GM19463 (cell line): Measurements from ENCODE around the gene SPIRE1.
"Not testable (repeated sequence)": the region's sequence is repeated elsewhere in the genome, so short reads cannot be mapped to it uniquely, and the experiment has no call there.

Experiments
- ATAC-seq: cut with Tn5 transposase; IDR thresholded peaks from one replicate; pipeline ENCODE4 v1.9.1; 2021; ENCODE audit warnings: mild to moderate bottlenecking, moderate library complexity; ENCODE audit not compliant: unreplicated experiment

The SPIRE1 gene

GRCh38 chr18:12647773-12648172 is 10.1 kb downstream of the SPIRE1 start:
- ATAC-seq: no peak

- no peak for ATAC-seq
Observed at GRCh38 chr18:12645751-12646203, 12.1 kb downstream of the SPIRE1 start.

DNA sequence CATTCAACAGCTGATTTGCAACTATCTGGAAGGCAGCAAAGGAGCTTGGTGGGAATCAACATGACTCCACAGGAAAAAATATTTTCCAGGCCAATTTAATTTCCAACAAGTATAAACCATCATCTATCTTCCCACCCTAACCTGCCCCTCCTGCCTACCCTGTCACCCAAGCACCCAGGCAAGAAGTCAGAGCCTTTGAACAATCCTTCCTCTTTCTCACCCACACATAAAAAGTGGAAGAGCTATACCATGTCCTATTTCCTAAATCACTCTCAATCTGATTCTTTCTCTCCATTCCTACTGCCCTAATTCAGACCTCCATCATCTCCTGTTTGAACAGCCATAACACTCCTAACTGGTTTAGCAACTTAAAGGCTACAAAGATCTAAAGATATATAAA is 12.7 kb downstream of the SPIRE1 start:
- no peak for ATAC-seq

GRCh38 chr18:12643756-12644155 is 14.2 kb downstream of the SPIRE1 start:
- ATAC-seq: not testable (repeated sequence)

GRCh38 chr18:12640881-12641200 is 17.1 kb downstream of the SPIRE1 start:
- no peak for ATAC-seq

DNA sequence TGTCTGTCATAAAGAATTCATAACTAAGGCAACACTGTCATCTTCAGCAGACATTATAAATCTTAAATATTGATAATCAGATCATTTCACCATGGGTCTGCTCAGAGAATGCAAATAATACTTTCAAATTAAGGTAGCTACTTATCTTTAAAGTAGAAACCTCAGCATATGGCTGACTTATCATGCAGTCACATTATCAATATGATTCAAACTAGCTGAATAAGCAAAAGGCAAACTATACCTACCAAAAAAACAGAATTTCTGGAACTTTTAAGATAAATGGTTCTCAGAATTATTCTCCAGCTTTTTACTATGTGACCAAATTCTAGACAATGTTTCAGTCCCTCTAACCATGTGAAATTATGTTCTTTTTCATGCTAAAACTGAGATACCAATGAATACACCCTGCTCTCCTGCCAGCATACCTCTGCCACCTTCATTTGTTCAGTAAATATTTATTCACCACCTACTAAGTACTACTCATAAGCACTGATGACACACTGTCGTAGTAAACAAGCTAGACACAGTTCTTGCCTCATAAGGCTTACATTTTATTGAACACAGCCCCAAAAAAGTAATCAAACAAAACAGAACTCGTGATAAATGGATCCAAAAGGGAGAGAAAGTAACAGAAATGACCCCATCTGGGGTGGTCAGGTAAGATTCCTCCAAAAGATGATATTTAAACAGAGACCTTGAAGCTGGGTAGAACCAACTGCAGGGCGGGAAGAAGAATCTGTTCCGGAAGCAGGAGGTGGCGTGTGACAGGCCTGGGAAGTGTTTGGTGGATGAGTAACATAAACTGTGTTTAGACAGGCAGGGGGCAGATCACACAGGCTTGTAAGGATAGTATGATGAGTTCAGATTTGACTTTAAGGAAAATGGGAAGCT is 17.7 kb downstream of the SPIRE1 start:
- no peak for ATAC-seq

DNA sequence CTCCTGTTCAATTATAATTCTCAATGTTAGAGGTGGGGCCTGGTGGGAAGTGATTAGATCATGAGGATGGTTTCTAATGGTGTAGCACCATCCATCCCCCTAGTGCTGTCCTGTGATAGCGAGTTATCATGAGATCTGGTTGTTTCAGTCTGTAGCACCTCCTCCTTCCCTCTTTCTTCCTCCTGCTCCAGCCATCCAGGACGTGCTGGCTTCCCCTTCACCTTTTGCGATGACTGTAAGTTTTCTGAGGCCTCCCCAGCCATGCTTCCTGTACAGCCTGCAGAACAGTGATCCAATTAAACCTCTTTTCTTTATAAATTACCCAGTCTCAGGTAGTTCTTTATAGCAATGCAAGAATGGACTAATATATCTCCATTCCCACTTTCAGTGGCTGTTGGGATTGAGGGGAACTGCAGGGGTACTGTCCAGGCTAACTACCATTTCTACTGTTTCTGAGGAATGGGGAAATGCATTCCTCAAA is 19.2 kb downstream of the SPIRE1 start:
- no peak for ATAC-seq

- no peak for ATAC-seq
Observed at GRCh38 chr18:12637901-12638643, 19.8 kb downstream of the SPIRE1 start.

GRCh38 chr18:12637393-12637792 is 20.5 kb downstream of the SPIRE1 start:
- ATAC-seq: no peak

DNA sequence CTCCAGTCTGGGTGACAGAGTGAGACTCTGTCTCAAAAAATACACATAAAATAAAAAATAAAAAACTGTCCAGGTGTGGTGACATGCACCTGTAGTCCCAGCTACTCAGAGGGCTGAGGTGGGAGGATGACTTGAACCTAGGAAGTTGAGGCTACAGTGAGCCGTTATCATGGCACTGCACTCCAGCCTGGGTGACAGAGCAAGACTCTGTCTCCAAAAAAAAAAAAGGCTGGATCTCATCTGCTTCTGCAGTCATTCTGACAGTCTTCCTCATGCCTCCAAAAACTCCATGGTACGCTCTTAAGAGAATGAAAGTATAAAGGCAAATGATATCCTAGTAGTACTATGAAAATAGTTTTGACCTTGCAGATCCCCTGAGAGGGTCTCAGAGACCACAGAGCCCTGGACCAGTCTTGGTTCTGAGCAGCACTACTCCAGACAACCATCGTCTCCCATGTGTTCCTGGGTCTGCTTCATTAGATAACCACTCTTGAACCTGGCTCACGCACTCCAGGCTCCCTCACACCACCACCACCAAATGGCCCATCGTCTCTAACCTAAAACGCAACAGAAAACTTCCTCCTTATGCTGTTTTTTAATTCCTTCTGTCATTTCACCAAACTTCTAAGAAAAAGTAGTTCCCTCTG is 26.0 kb downstream of the SPIRE1 start:
- ATAC-seq: no peak

- no peak for ATAC-seq
Observed at GRCh38 chr18:12630136-12630535, 27.8 kb downstream of the SPIRE1 start.

GRCh38 chr18:12628706-12629702 is 28.9 kb downstream of the SPIRE1 start:
- no peak for ATAC-seq

DNA sequence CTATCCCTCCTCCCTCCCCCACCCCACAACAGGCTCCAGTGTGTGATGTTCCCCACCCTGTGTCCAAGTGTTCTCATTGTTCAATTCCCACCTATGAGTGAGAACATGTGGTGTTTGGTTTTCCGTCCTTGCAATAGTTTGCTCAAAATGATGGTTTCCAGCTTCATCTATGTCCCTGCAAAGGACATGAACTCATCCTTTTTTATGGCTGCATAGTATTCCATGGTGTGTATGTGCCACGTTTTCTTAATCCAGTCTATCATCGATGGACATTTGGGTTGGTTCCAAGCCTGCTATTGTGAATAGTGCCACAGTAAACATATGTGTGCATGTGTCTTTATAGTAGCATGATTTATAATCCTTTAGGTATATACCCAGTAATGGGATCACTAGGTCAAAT is 30.7 kb downstream of the SPIRE1 start:
- ATAC-seq: not testable (repeated sequence)

- ATAC-seq: no peak
Observed at GRCh38 chr18:12625241-12625640, 32.7 kb downstream of the SPIRE1 start.

DNA sequence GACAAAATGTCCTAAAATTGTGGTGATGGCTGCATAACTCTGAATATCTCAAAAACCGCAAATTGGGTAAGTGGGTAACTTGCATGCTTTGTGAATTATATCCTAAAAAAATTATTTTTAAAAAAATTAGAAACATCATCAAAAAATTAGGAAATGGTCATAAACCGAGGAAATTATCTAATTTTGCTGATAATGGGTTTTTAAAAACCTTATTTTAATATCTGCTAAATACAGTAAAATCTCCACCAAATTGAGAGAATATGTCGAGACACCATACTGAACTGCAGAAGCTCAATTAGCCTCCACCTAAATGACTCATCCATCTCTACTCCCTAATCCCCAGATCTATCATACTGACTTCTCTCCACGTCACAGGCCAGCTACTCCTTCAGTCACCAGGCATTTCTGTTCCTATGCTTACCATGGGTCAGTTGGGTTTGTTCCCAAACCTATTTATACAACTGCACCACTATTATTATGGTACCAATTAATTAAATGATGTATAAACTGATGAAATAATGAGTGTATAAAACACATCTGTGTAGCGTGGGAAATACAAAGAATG is 36.1 kb downstream of the SPIRE1 start:
- no peak for ATAC-seq

DNA sequence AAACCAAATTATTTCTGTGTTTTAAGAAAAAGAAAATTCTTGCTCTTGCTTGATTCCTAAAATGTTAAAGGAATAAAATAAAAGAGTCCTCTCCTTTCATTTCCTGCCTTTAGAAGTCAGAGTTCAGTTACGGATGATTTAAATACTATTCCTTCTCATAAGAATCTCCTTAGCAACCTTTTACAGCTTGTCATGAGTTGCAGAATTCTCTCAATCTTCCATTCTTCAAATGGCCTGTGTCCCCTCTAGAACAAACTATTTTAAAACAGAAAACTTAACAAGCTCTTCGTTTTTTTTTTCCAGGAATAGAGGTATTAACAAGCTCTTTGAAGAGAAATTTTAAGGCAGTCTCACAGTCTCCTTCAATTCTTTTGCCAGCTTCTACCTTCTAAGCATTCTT is 42.2 kb downstream of the SPIRE1 start:
- no peak for ATAC-seq

DNA sequence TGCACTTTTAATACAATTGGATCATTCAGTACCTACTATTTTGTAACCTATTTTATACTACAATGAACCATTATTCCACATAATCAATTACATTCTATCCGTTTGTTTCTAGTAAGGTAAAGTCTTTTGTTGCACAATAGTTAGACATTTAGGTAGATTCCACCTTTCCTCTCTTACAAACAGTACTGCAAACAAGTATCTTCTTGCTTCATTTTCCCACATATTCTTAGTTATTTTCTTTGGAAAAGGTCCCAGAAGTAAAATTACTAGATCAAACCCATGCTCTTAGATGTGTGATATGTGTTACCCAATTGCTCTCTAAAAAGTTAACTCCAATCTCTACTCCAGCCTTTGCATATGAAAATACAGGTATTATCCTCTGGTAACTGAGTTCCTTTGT is 49.6 kb downstream of the SPIRE1 start:
- no peak for ATAC-seq

GRCh38 chr18:12606592-12607315 is 51.2 kb downstream of the SPIRE1 start:
- no peak for ATAC-seq

DNA sequence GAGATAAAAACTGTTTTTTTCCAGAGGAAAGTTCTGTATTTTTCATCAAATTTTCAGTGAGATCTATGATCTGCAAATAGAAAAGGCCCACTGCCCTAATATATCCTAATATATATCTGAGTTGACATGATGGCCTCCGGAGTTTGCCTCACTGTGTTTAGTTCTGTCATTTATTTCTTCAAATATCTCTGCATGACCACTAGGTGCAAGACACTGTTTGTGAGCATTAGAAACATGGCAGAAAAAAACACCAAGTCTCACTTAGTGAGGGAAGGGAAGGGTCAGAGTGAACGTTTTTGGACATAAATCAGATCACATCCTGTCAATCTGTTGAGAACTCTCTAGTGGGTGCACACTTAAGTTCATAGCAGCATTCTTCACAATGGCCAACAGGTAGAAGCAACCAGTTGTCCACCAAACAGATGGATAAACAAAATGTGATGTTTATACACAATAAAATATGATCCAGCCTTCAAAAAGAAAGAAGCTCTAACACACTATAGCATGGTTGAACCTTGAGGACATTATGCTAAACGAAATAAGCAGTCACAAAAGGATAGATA is 53.4 kb downstream of the SPIRE1 start:
- no peak for ATAC-seq
